ENCODE data around the gene TAF11. TPM values are rescaled to one million over a fixed set of nuclear protein-coding genes. Genes with fewer than 3 reads are reported as not detected.
"Not testable (repeated sequence)": the region's sequence is repeated elsewhere in the genome, so short reads cannot be mapped to it uniquely, and the experiment has no call there.

TAF11 gene
- total RNA-seq, 2 experiments from 2014 or later: 28.3 to 31.9 TPM

DNA sequence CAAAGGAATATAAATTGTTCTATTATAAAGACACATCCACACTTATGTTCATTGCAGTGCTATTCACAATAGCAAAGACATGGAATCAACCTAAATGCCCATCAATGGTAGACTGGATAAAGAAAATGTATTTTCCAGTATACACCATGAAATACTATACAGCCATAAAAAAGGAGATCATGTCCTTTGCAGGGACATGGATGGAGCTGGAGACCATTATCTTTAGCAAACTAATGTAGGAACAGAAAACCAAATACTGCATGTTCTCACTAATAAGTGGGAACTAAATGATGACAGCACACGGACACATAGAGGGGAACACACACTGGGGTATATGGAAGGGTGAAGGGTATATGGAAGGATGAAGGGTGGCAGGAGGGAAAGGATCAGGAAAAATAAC, 3.8 kb downstream of the TAF11 start:
- ATAC-seq; H3K4me3 Mint-ChIP-seq; DNase-seq; POLR2A ChIA-PET; CTCF ChIA-PET; H3K9me3 Mint-ChIP-seq (ENCODE audit: insufficient read depth); H3K27ac Mint-ChIP-seq; H3K27me3 Mint-ChIP-seq (ENCODE audit: low read depth): not testable (repeated sequence)
- Mint-ChIP-seq H3K36me3 (ENCODE audit: low read depth) (peaks cover 32% of the 10 kb centered on the region), H3K4me1 (ENCODE audit: low read depth) (peaks cover 23% of the 10 kb centered on the region)

GRCh38 chr6:34877869-34878485, 9.9 kb downstream of the TAF11 start:
- H3K4me3 Mint-ChIP-seq: no peak overlapping the region
- no peaks in the 10 kb centered on the region for H3K4me1 Mint-ChIP-seq (ENCODE audit: low read depth)
- ATAC-seq: no peak
- H3K27me3 Mint-ChIP-seq (ENCODE audit: low read depth): no peaks in the 10 kb centered on the region
- peaks cover 36% of the 10 kb centered on the region for H3K36me3 Mint-ChIP-seq (ENCODE audit: low read depth)
- DNase-seq: no peak
- ChIA-PET CTCF (interaction anchor here (2.1 kb wide), 1 partner anchor 11 kb away, joined by 6 read pairs; the partner anchor contains the start of genes ANKS1A and TAF11), POLR2A (interaction anchor here (1.7 kb wide), 1 partner anchor 10 kb away, joined by 6 read pairs; the partner anchor contains the start of gene TAF11)
- no peaks in the 10 kb centered on the region for H3K9me3 Mint-ChIP-seq (ENCODE audit: insufficient read depth)
- H3K27ac Mint-ChIP-seq: no peak overlapping the region

DNA sequence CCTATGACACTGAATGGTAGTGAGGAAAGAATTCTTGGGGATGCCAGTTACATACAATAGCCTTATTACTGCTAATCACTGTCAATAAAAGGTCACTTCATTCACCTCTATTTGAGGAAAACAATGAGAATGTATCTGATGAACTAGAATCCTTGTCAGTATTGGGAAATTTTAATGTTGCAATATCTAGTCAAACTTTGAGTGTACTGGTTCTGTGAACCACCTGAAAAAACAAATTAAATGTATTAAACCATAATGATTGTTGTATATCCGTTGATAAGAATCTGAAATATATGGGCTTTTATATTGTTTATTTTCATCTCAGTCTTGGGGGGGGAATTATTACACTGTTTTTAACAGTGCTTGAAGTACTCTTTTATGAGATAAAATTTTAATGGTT, 10.6 kb downstream of the TAF11 start:
- ChIA-PET CTCF (interaction anchor here (1.0 kb wide), 1 partner anchor 10 kb away, joined by 4 read pairs; no protein-coding TSS in a partner anchor), POLR2A (no interaction called here)
- no peaks in the 10 kb centered on the region for H3K9me3 Mint-ChIP-seq (ENCODE audit: insufficient read depth)
- H3K4me3 Mint-ChIP-seq: no peak overlapping the region
- H3K36me3 Mint-ChIP-seq (ENCODE audit: low read depth): peaks cover 34% of the 10 kb centered on the region
- no peak for DNase-seq
- no peaks in the 10 kb centered on the region for H3K27me3 Mint-ChIP-seq (ENCODE audit: low read depth)
- H3K27ac Mint-ChIP-seq: no peak overlapping the region
- ATAC-seq: no peak
- H3K4me1 Mint-ChIP-seq (ENCODE audit: low read depth): no peaks in the 10 kb centered on the region

DNA sequence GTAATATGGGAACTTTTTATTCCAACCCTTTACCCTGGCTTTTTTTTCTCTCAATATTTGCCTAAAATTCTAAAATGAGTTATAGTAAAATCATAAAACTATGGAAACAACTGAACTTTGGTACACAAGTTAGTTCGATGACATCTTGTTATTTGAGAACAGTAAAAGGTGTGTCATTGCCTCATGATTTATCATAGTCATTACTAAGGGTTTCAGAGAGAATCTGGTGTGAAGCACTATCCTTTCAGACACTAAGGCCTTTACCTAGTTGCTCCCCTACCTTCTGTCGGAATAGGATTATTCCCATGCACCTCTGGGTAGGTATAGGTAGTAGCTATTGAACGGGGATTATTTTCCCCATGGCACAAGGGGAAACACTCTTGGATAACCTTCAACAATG, 11.4 kb downstream of the TAF11 start:
- H3K4me1 Mint-ChIP-seq (ENCODE audit: low read depth): no peaks in the 10 kb centered on the region
- DNase-seq (no peak), ATAC-seq (no peak)
- H3K36me3 Mint-ChIP-seq (ENCODE audit: low read depth): peaks cover 38% of the 10 kb centered on the region
- H3K27me3 Mint-ChIP-seq (ENCODE audit: low read depth): no peaks in the 10 kb centered on the region
- no peak overlapping the region for H3K4me3 Mint-ChIP-seq
- H3K27ac Mint-ChIP-seq: no peak overlapping the region
- H3K9me3 Mint-ChIP-seq (ENCODE audit: insufficient read depth): no peaks in the 10 kb centered on the region
- CTCF ChIA-PET: interaction anchor here (1.0 kb wide), 1 partner anchor 11 kb away, joined by 4 read pairs; no protein-coding TSS in a partner anchor
- POLR2A ChIA-PET: interaction anchor here (0.7 kb wide), 1 partner anchor 12 kb away, joined by 3 read pairs; the partner anchor contains the start of gene TAF11

DNA sequence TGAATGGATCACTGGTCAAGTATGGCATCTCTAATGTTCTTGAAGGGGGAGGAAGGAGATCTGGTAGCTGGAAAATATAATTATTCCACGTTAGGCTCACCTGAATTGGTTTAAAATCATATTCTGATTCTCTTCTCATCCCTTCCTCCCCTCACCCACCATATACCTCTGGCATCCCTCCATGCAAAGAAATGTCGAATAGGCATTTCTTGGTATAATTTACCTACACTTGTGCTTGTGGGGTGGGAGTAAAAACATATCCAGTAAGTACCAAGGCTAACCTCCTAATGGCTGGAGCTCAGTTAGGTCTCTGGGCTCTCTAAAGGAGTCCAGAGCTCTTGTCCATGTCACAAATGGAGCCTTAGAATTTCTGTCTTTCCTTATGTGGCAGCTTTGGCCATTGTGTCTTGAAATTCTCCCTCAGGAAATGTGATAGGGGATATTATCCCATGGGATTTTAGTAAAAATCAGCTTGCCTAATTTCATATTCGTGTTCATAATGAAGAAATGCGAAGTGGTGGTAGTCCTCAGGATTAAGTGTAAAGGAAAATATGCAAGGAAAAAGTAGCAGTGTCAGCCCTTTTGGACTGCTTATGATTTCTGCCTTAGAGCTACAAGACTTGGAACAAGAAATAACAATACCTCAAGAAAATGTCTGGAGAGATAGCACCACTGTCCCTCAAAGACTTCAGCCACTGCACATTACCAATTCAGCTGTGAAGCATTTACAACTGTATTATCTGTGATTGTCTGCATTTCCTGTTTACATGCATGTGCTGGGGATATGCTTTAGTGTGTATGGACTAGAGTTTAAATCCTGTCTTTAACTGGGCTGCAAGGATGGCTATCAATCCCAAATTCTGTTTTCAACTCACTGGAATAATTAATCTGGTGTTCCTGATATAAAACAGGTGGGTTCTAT, 12.3 kb downstream of the TAF11 start:
- ATAC-seq: no peak
- no peaks in the 10 kb centered on the region for H3K27me3 Mint-ChIP-seq (ENCODE audit: low read depth)
- H3K4me1 Mint-ChIP-seq (ENCODE audit: low read depth): no peaks in the 10 kb centered on the region
- DNase-seq: no peak
- H3K27ac Mint-ChIP-seq: no peak overlapping the region
- CTCF ChIA-PET: no interaction called here
- H3K36me3 Mint-ChIP-seq (ENCODE audit: low read depth): peaks cover 38% of the 10 kb centered on the region
- no peaks in the 10 kb centered on the region for H3K9me3 Mint-ChIP-seq (ENCODE audit: insufficient read depth)
- H3K4me3 Mint-ChIP-seq: no peak overlapping the region
- POLR2A ChIA-PET: interaction anchor here (0.6 kb wide), 1 partner anchor 84 kb away, joined by 3 read pairs; the partner anchor contains the start of gene BLTP3A

- no peaks in the 10 kb centered on the region for H3K4me1 Mint-ChIP-seq (ENCODE audit: low read depth)
- ChIA-PET CTCF (interaction anchor here (1.5 kb wide), 1 partner anchor 13 kb away, joined by 5 read pairs; no protein-coding TSS in a partner anchor), POLR2A (interaction anchor here (1.0 to 3.0 kb wide), 2 partner anchors 15 to 267 kb away, joined by 3 to 14 read pairs; partner anchors contain the start of gene TAF11)
- H3K27me3 Mint-ChIP-seq (ENCODE audit: low read depth): no peaks in the 10 kb centered on the region
- H3K4me3 Mint-ChIP-seq: no peak overlapping the region
- peaks cover 32% of the 10 kb centered on the region for H3K36me3 Mint-ChIP-seq (ENCODE audit: low read depth)
- DNase-seq: no peak
- H3K9me3 Mint-ChIP-seq (ENCODE audit: insufficient read depth): no peaks in the 10 kb centered on the region
- ATAC-seq: no peak
- no peak overlapping the region for H3K27ac Mint-ChIP-seq
Measured at GRCh38 chr6:34872332-34872731, 15.5 kb downstream of the TAF11 start.

DNA sequence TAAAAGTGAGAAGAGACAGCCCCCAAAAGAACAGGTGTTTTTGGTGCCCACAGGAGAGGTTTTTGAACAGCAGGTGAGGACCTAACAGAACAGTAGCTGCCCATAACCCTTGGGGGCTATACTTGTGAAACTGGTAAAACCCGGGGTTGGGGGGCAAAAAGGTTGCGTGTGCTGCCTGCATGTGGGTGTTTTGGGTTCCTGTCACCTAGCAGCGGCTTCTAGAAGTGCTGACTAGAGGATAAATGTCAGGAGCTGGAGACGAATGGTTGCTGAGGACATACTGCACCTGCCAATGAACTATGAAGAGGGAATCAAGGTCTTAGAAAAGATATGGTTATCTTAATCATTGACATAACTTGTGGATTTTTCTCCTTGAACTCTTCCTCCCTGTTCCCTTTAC, 16.0 kb downstream of the TAF11 start:
- ATAC-seq (no peak), DNase-seq (no peak)
- no peaks in the 10 kb centered on the region for H3K9me3 Mint-ChIP-seq (ENCODE audit: insufficient read depth)
- POLR2A ChIA-PET: interaction anchor here (1.0 to 3.0 kb wide), 2 partner anchors 16 to 268 kb away, joined by 3 to 14 read pairs; partner anchors contain the start of gene TAF11
- no peak overlapping the region for H3K4me3 Mint-ChIP-seq
- no peak overlapping the region for H3K27ac Mint-ChIP-seq
- H3K36me3 Mint-ChIP-seq (ENCODE audit: low read depth): peaks cover 32% of the 10 kb centered on the region
- no peaks in the 10 kb centered on the region for H3K4me1 Mint-ChIP-seq (ENCODE audit: low read depth)
- CTCF ChIA-PET: no interaction called here
- no peaks in the 10 kb centered on the region for H3K27me3 Mint-ChIP-seq (ENCODE audit: low read depth)

- CTCF ChIA-PET: interaction anchor here (1.0 kb wide), 2 partner anchors 106 to 407 kb away, joined by 3 read pairs; no protein-coding TSS in a partner anchor
Measured at GRCh38 chr6:34867484-34867883, 20.4 kb downstream of the TAF11 start.

GRCh38 chr6:34866509-34866908, 21.3 kb downstream of the TAF11 start:
- no peaks in the 10 kb centered on the region for H3K4me1 Mint-ChIP-seq (ENCODE audit: low read depth)
- ChIA-PET CTCF (no interaction called here), POLR2A (no interaction called here)
- no peak overlapping the region for H3K27ac Mint-ChIP-seq
- ATAC-seq: no peak
- DNase-seq: no peak
- H3K4me3 Mint-ChIP-seq: no peak overlapping the region
- H3K36me3 Mint-ChIP-seq (ENCODE audit: low read depth): peaks cover 17% of the 10 kb centered on the region
- no peaks in the 10 kb centered on the region for H3K9me3 Mint-ChIP-seq (ENCODE audit: insufficient read depth)
- H3K27me3 Mint-ChIP-seq (ENCODE audit: low read depth): no peaks in the 10 kb centered on the region

More at GRCh38 chr6:34867484-34867883, 20.4 kb downstream of the TAF11 start:
- Mint-ChIP-seq H3K9me3 (ENCODE audit: insufficient read depth) (no peaks in the 10 kb centered on the region), H3K27me3 (ENCODE audit: low read depth) (no peaks in the 10 kb centered on the region), H3K4me3 (no peak overlapping the region), H3K36me3 (ENCODE audit: low read depth) (peaks cover 21% of the 10 kb centered on the region), H3K4me1 (ENCODE audit: low read depth) (no peaks in the 10 kb centered on the region), H3K27ac (no peak overlapping the region)
- POLR2A ChIA-PET: no interaction called here
- ATAC-seq: no peak
- DNase-seq: no peak

- Mint-ChIP-seq H3K27me3 (ENCODE audit: low read depth) (no peaks in the 10 kb centered on the region), H3K4me3 (no peak overlapping the region), H3K9me3 (ENCODE audit: insufficient read depth) (no peaks in the 10 kb centered on the region), H3K36me3 (ENCODE audit: low read depth) (peaks cover 17% of the 10 kb centered on the region), H3K4me1 (ENCODE audit: low read depth) (no peaks in the 10 kb centered on the region), H3K27ac (no peak overlapping the region)
- DNase-seq (no peak), ATAC-seq (no peak)
- ChIA-PET CTCF (no interaction called here), POLR2A (no interaction called here)
Measured at GRCh38 chr6:34865107-34865506, 22.7 kb downstream of the TAF11 start.

DNA sequence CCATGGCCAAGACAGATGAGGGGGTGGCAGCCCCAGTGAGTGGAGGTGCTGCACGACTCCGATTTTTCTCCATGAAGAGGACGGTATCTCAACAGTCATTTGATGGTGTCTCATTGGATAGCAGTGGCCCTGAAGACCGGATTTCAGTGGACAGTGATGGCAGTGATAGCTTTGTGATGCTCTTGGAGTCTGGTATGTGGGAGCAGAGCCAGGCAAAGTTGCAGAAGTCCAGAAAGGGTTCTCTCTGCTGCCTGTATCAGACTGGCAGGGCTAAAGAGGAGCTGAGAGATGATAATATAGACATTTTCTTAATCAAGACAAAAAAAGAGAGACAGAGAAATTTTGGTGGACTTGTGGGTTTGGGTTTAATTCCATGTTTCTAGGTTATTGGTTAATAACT, 23.8 kb downstream of the TAF11 start:
- DNase-seq: no peak
- no peak overlapping the region for H3K27ac Mint-ChIP-seq
- H3K27me3 Mint-ChIP-seq (ENCODE audit: low read depth): no peaks in the 10 kb centered on the region
- ATAC-seq: no peak
- H3K9me3 Mint-ChIP-seq (ENCODE audit: insufficient read depth): no peaks in the 10 kb centered on the region
- H3K4me1 Mint-ChIP-seq (ENCODE audit: low read depth): no peaks in the 10 kb centered on the region
- peaks cover 19% of the 10 kb centered on the region for H3K36me3 Mint-ChIP-seq (ENCODE audit: low read depth)
- ChIA-PET POLR2A (interaction anchor here (0.6 to 1.3 kb wide), 2 partner anchors 24 to 86 kb away, joined by 3 read pairs; partner anchors contain the start of gene TAF11), CTCF (interaction anchor here (1.7 kb wide), 1 partner anchor 342 kb away, joined by 3 read pairs; no protein-coding TSS in a partner anchor)
- no peak overlapping the region for H3K4me3 Mint-ChIP-seq

Data from activated CD8-positive, alpha-beta T cell treated with anti-CD3 and anti-CD28 coated beads, Interleukin-2, amount 10 ng/mL, durations not matched to agents 7 days and 5 days (primary cell).